HG03159 (cell line): Measurements from ENCODE around the gene TSHB.
"Not testable (repeated sequence)": the region's sequence is repeated elsewhere in the genome, so short reads cannot be mapped to it uniquely, and the experiment has no call there.

Source experiments
- ATAC-seq: cut with Tn5 transposase; IDR thresholded peaks from one replicate; pipeline ENCODE4 v1.9.1; 2021; ENCODE audit warnings: mild to moderate bottlenecking, moderate library complexity; ENCODE audit not compliant: unreplicated experiment

The TSHB gene

GRCh38 chr1:115029526-115029925 is at the start of gene TSHB:
TSHB (plus strand) TSS chr1:115029826; CDS start chr1:115033363, 3,537 bp downstream.
- no peak for ATAC-seq

- no peak for ATAC-seq
Observed at GRCh38 chr1:114982251-114982650, 47.4 kb upstream of the TSHB start.

- no peak for ATAC-seq
Observed at GRCh38 chr1:114986286-114986685, 43.3 kb upstream of the TSHB start.

GRCh38 chr1:114988095-114988494 is 41.5 kb upstream of the TSHB start:
- ATAC-seq = no peak

- ATAC-seq = no peak
Observed at GRCh38 chr1:114997510-114998289, 31.9 kb upstream of the TSHB start.

- ATAC-seq = no peak
Observed at GRCh38 chr1:115006191-115006590, 23.4 kb upstream of the TSHB start.

- ATAC-seq = no peak
Observed at GRCh38 chr1:115012006-115012405, 17.6 kb upstream of the TSHB start.

- ATAC-seq = no peak
Observed at GRCh38 chr1:115012434-115012833, 17.2 kb upstream of the TSHB start.

- no peak for ATAC-seq
Observed at GRCh38 chr1:115013792-115014191, 15.8 kb upstream of the TSHB start.

- not testable (repeated sequence) for ATAC-seq
Observed at GRCh38 chr1:115019549-115019948, 10.1 kb upstream of the TSHB start.

GRCh38 chr1:115021145-115021544 is 8.5 kb upstream of the TSHB start:
- no peak for ATAC-seq

- no peak for ATAC-seq
Observed at GRCh38 chr1:115023593-115023992, 6.0 kb upstream of the TSHB start.

GRCh38 chr1:115031595-115031994 is 2.0 kb downstream of the TSHB start:
- no peak for ATAC-seq

- ATAC-seq = no peak
Observed at GRCh38 chr1:115035652-115036051, 6.0 kb downstream of the TSHB start.

GRCh38 chr1:115036814-115037507 is 7.3 kb downstream of the TSHB start:
- ATAC-seq = no peak

- no peak for ATAC-seq
Observed at GRCh38 chr1:115040501-115040900, 10.9 kb downstream of the TSHB start.

GRCh38 chr1:115041654-115042053 is 12.0 kb downstream of the TSHB start:
- ATAC-seq = no peak

GRCh38 chr1:115046751-115047150 is 17.1 kb downstream of the TSHB start:
- no peak for ATAC-seq

- no peak for ATAC-seq
Observed at GRCh38 chr1:115051850-115052249, 22.2 kb downstream of the TSHB start.

GRCh38 chr1:115052454-115053083 is 22.9 kb downstream of the TSHB start:
- peak; percentile 97 for ATAC-seq

GRCh38 chr1:115056395-115056798 is 26.8 kb downstream of the TSHB start:
- no peak for ATAC-seq
